GM21786 (cell line): ENCODE data around the gene RARRES1.

ENCODE experiments used
- ATAC-seq: cut with Tn5 transposase; IDR thresholded peaks from one replicate; pipeline ENCODE4 v1.9.1; 2021; ENCODE audit not compliant: unreplicated experiment

Gene RARRES1

GRCh38 chr3:158765518-158766205 lies 33.4 kb upstream of the RARRES1 start:
- ATAC-seq: no peak

GRCh38 chr3:158763421-158763820 lies 31.2 kb upstream of the RARRES1 start:
- ATAC-seq: no peak

DNA sequence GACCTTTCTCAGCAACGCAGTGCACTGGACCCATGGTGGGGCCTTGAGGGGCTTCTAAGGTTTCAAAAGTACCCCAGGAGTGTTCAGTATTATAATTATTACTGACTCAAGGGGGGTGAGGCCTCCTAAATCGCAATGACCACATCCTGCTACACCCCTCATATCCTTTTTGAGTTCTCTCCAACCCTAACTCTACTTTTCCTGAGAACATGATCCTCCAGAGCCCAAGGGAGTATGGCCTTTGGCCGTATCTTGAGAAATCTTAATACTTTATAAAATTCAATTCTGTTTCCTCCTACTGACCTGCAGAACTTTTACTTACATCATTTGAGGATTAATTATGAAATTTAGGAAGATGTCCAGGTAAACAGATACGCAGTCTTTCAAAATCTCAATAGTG lies 30.4 kb upstream of the RARRES1 start:
- ATAC-seq: no peak

- ATAC-seq: no peak
Observed at GRCh38 chr3:158761350-158761749, 29.1 kb upstream of the RARRES1 start.

- ATAC-seq: no peak
Observed at GRCh38 chr3:158755421-158755820, 23.2 kb upstream of the RARRES1 start.

DNA sequence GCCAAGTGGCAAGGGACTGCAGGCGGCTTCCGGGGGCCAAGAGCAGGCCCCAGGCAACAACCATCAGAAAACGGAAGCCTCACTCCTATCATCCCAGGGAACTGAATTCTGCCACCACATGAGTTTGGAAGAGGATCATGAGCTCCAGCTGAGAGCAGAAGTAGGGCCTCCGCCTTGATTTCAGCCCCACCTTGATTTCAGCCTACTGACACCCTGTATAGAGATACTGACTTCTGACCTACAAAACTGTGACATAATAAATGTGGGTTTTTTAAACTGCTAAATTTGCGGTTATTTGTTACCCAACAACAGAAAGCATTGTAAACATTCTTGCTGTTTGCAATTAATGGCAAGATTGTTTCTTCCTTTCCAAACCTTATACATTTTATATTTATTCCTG lies 21.6 kb upstream of the RARRES1 start:
- no peak for ATAC-seq

DNA sequence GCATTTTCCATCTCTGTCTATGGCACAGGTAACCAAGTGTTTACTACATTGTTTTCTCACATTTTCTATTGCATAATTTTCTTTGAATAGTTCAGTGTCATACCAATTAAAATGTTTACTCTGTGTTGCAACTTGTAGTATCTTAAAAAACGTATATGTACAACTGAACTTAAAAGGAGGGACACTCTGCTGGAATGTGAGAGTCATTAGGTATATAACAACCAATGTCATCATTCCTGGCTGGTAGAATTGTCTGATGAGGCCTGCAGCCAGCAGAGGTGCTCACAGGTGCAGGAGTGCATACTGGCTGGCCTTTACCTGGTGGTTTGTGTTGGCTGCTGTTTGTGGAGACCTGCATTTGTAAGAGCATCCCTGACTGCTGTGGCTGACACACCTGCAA lies 19.1 kb upstream of the RARRES1 start:
- ATAC-seq: no peak

GRCh38 chr3:158750016-158750415 lies 17.8 kb upstream of the RARRES1 start:
- no peak for ATAC-seq

DNA sequence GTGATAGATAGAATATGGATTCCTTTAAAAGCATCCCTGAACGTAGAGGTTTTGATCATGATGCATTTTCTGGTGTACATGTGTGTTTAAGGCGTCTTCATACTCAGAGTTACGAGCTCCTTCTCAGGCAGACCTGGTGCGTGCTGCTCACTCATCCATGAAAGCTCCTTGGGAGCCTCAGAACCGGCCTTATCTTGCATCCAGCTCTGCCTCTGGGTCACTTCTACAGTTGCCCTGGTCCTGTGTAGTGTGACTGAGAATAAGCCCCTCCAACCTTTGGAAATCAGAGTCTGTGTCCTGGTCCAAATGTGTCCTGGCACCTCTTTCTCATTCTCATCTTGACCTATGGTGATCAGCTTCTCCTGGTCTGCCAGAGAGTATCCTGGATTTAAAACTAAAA lies 17.3 kb upstream of the RARRES1 start:
- no peak for ATAC-seq

- no peak for ATAC-seq
Observed at GRCh38 chr3:158748237-158748828, 16.1 kb upstream of the RARRES1 start.

GRCh38 chr3:158747417-158747816 lies 15.2 kb upstream of the RARRES1 start:
- no peak for ATAC-seq

DNA sequence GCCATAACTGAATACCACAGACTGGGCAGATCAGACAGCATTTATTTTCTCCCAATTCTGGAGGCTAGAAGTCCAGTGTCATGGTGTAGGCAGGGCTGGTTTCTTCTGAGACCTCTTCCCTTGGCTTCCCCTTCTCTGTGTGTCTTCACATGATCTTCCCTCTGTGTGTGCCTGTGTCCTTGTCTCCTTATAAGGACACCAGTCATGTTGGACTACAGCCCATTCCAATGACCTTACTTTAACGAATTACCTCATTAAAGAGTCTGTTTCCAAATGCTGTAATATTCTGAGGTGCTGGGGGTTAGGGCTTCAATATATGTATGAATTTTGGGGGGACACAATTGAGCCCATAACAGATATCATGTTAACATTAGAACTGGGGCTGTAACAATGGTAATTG lies 13.3 kb upstream of the RARRES1 start:
- ATAC-seq: no peak

DNA sequence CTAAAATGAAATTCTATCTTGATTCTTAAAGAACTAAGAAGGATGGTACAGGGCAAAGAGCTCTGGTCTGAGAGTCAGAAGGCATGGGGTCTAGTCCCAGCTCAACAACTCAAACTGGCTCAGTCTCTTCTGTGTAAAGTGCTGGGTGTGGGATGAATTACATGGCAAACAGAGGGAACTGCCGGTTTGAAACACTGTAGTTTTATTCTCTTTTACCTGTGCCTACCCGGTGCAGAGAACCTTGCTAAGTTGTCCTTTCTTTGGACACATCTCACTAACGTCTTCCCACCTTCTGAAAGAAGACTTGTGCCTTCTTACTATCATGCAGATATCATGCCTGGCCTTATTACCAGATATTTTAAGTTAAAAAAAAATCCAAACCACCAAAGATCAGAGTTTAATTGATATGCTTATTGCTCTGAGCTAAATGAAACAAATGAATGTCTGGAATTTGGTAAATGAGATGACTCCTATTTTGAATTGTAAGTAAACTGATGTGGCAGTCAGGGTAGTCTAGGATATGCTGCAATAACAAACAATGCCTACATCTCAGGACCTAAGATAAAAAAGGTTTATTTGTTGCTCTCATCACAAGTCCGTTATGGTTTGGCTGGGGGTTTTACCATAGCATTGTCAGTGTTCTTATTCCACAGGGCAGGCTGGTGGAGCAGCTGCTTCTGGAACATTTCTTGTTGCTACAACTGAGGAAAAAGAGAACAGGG lies 12.5 kb upstream of the RARRES1 start:
- no peak for ATAC-seq

- ATAC-seq: no peak
Observed at GRCh38 chr3:158743664-158744566, 11.7 kb upstream of the RARRES1 start.

GRCh38 chr3:158742871-158743663 lies 10.8 kb upstream of the RARRES1 start:
- no peak for ATAC-seq

- no peak for ATAC-seq
Observed at GRCh38 chr3:158739661-158740060, 7.4 kb upstream of the RARRES1 start.

DNA sequence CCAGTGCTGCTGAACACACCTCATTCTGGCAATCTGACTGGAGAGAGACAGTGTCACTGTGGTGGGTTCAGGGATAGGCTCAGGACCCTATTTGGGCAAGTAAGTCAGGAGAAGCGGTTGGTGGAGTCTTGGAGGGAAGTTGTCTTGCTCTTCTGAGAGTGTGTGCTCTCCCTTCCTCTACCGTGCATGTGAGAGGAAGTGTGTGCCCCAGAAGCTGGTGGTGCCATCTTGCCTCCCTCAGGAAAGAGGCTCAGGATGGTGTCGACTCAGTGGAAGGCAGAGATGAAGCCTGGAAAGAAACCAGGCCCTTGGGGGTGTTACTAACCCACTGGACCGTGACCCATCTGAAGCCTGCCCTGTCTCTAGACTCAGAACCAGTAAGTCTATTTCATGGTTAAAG lies 6.8 kb upstream of the RARRES1 start:
- ATAC-seq: no peak

DNA sequence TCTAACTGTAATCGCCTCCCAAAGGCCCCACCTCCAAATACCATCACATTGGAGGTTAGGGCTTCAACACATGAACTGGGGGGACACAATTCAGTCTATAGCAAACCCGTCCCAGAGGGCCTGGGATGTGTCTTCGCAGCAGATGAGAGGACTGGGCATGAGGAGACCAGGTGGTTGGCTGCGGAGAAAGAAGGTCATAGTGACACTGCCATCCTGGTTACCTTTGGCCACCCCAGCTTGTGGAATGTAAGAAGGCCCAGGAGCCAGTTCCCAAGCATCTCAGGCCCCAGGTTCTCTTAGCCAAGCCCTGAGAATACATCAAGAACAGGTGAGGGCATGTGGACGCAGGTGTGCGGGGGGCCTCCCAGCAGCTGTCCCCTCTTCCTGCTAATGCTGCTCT lies 6.4 kb upstream of the RARRES1 start:
- ATAC-seq: no peak

DNA sequence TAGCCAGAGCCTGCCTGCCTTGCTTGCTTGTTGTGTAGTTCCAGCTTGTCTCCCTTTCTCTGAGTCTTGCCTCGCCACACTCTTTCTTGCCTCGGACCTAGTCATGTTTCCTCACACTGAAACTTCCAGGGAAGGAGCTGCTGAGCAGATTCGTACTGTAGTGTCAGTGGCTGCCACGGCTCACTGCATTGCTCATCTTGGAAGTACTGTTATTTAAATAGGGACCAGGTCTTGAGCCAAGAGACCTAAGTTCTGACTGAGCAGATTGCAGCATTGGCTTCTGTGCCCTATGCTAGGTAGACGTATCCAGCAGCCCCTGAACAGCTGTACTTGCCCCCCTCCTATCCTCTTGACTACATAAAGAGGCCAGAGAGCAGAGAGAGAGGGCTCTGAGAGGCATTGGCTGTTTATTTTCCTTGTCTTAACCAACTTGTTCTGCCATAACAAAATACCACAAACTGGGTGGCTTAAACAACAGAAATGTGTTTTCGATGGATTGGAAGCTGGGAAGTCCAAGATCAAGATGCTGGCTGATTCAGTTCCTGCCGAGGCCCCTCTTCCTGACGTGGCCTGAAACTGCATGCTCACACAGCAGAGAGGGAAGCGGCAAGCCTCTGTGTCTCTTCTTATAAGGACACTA lies 5.8 kb upstream of the RARRES1 start:
- no peak for ATAC-seq

- no peak for ATAC-seq
Observed at GRCh38 chr3:158737410-158737809, 5.2 kb upstream of the RARRES1 start.
